Brain pericyte (primary cell): Measurements from ENCODE around the gene KCNT2.

Experiments
- DNase-seq: peaks from one replicate; pipeline ENCODE4 v3.0.0-alpha.2; 2012; ENCODE audit warnings: low read depth, low spot score

KCNT2 gene

GRCh38 chr1:196205882-196206281 is 402.4 kb downstream of the KCNT2 start:
- DNase-seq, result no peak

- DNase-seq, result no peak
Observed at GRCh38 chr1:196196486-196196885, 411.8 kb downstream of the KCNT2 start.

GRCh38 chr1:196193896-196194559 is 414.2 kb downstream of the KCNT2 start:
- DNase-seq, result no peak

- DNase-seq, result no peak
Observed at GRCh38 chr1:196183941-196184340, 424.3 kb downstream of the KCNT2 start.

- peak; percentile 4 for DNase-seq
Observed at GRCh38 chr1:196181594-196181878, 426.7 kb downstream of the KCNT2 start.

- DNase-seq, result peak; percentile 41
Observed at GRCh38 chr1:196180847-196181593, 427.2 kb downstream of the KCNT2 start.

- no peak for DNase-seq
Observed at GRCh38 chr1:196178083-196178635, 430.1 kb downstream of the KCNT2 start.
